ENCODE measurements around the gene RXRG.

- TF ChIP-seq CTCF (conservative IDR thresholded peaks at IDR 0.05; ENCODE audit: low read depth, low read length) (no peak), EZH2phosphoT487 (IDR thresholded peaks at IDR 0.05; ENCODE audit: borderline replicate concordance, low read length) (no peak)
Observed at GRCh38 chr1:165445388-165445787, 462 bp upstream of the RXRG start.
